C4-2B (cell line): ENCODE data around the gene GNL2.
"Not testable (repeated sequence)": the region's sequence is repeated elsewhere in the genome, so short reads cannot be mapped to it uniquely, and the experiment has no call there.

Source experiments
- ZFX ChIP-seq: fragments of 450-650 bp; IDR thresholded peaks from 2 replicates; pipeline ENCODE4 v1.6.1; 2017
- TF ChIP-seq, protein P1 (sequence below): fragments of 450-650 bp; conservative IDR thresholded peaks from 2 replicates; pipeline ENCODE4 v1.5.1; 2017; ENCODE audit warnings: mild to moderate bottlenecking

DNA sequence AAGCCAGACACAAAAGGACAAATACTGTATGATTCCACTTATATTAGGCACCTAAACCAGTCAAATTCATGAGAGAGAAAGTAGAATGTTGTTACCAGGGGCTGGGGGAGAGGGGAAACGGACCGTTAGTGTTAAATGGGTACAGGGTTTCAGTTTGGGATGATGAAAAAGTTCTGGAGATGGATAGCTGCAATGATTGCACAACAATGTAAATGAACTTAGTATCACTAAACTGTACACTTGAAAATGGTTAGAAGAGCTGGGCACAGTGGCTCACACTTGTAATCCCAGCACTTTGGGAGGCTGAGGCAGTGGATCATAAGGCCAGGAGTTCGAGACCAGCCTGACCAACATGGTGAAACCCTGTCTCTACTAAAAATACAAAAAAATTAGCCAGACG, 11.2 kb downstream of the GNL2 start:
- TF ChIP-seq, protein P1, sequence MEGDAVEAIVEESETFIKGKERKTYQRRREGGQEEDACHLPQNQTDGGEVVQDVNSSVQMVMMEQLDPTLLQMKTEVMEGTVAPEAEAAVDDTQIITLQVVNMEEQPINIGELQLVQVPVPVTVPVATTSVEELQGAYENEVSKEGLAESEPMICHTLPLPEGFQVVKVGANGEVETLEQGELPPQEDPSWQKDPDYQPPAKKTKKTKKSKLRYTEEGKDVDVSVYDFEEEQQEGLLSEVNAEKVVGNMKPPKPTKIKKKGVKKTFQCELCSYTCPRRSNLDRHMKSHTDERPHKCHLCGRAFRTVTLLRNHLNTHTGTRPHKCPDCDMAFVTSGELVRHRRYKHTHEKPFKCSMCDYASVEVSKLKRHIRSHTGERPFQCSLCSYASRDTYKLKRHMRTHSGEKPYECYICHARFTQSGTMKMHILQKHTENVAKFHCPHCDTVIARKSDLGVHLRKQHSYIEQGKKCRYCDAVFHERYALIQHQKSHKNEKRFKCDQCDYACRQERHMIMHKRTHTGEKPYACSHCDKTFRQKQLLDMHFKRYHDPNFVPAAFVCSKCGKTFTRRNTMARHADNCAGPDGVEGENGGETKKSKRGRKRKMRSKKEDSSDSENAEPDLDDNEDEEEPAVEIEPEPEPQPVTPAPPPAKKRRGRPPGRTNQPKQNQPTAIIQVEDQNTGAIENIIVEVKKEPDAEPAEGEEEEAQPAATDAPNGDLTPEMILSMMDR, result not testable (repeated sequence)
- not testable (repeated sequence) for TF ChIP-seq ZFX
